HepG2 (cell line): ENCODE measurements around the gene RFX7. TPM values are rescaled to one million over a fixed set of nuclear protein-coding genes. Genes with fewer than 3 reads are reported as not detected.
A peak's percentile ranks its signal among the peaks of the same experiment; 100 is the strongest.

Experiments
- FOXA1 ChIP-seq, 2 experiments: fragments of 450-650 bp in 1 of 2; sonication (generic) in 1 of 2; formaldehyde crosslinking in 1 of 2; IDR thresholded peaks; 2 replicates each; pipeline versions ENCODE4 v1.4.0 to v1.6.1; 2016 to 2020; ENCODE audit warnings: missing genetic modification reagents in 1 of 2
- NKX3-1 ChIP-seq: sonication (generic); formaldehyde crosslinking; IDR thresholded peaks from 2 replicates; pipeline ENCODE4 v1.5.0; 2020; ENCODE audit warnings: missing genetic modification reagents
- ZFP62 ChIP-seq: sonication (generic); formaldehyde crosslinking; IDR thresholded peaks from 2 replicates; pipeline ENCODE4 v1.4.0; 2020; ENCODE audit warnings: missing genetic modification reagents
- ZNF33A ChIP-seq: sonication (generic); formaldehyde crosslinking; IDR thresholded peaks from 2 replicates; pipeline ENCODE4 v1.5.1; 2020; ENCODE audit warnings: missing genetic modification reagents, mild to moderate bottlenecking, moderate library complexity, borderline replicate concordance
- ZNF670 ChIP-seq: sonication (generic); formaldehyde crosslinking; IDR thresholded peaks from 2 replicates; pipeline ENCODE4 v1.8.0; 2022; ENCODE audit warnings: mild to moderate bottlenecking, missing genetic modification reagents, borderline replicate concordance
- polyA plus RNA-seq, 8 experiments: library from polyadenylated mRNA; depleted of rRNA in 3 of 8; stranded (reverse) in 7 of 8; unstranded in 1 of 8; fragments of >200 nt; fragmentation: Illumina TruSeq in 4 of 8; extraction: Trizol in 4 of 8; gene quantifications; 2 replicates each; pipeline versions ENCODE4 v1.2.1 to v1.2.3, GENCODE V29; 2011 to 2016; ENCODE audit warnings: low read depth in 4 of 8, missing spikeins in 1 of 8, mixed read lengths in 1 of 8; ENCODE audit not compliant: insufficient read depth in 1 of 8
- total RNA-seq, 5 experiments: library from RNA; depleted of rRNA; stranded (reverse); fragments of >200 nt; fragmentation: Illumina TruSeq; extraction: Trizol; gene quantifications; 2 replicates each; pipeline ENCODE4 v1.2.3, GENCODE V29; 2016; ENCODE audit warnings: low read depth in 1 of 5
- TF ChIP-seq, protein P1 (sequence below): sonication (generic); formaldehyde crosslinking; IDR thresholded peaks from 2 replicates; pipeline ENCODE4 v1.4.0; 2020; ENCODE audit warnings: mild to moderate bottlenecking, missing genetic modification reagents
- TF ChIP-seq, protein P2 (sequence below): sonication (generic); formaldehyde crosslinking; IDR thresholded peaks from 2 replicates; pipeline ENCODE4 v1.5.1; 2020; ENCODE audit warnings: missing genetic modification reagents, mild to moderate bottlenecking, borderline replicate concordance
- TF ChIP-seq, protein P3 (sequence below): sonication (generic); formaldehyde crosslinking; IDR thresholded peaks from 2 replicates; pipeline ENCODE4 v1.5.0; 2020; ENCODE audit warnings: mild to moderate bottlenecking, missing genetic modification reagents, borderline replicate concordance
- TF ChIP-seq, protein P4 (sequence below): IDR thresholded peaks from 2 replicates; pipeline ENCODE4 v1.6.1; 2016; ENCODE audit warnings: control low read depth
- TF ChIP-seq, protein P5 (sequence below): sonication (generic); formaldehyde crosslinking; IDR thresholded peaks from 2 replicates; pipeline ENCODE4 v1.5.1; 2020; ENCODE audit warnings: mild to moderate bottlenecking, missing genetic modification reagents, moderate library complexity
- TF ChIP-seq, protein P6 (sequence below), 2 experiments: sonication (generic) in 1 of 2; formaldehyde crosslinking in 1 of 2; IDR thresholded peaks; 2 replicates each; pipeline versions ENCODE4 v1.4.0 to v1.6.1; 2016 to 2020; ENCODE audit warnings: borderline replicate concordance in 1 of 2, low read depth in 1 of 2, mild to moderate bottlenecking in 1 of 2, missing genetic modification reagents in 1 of 2

Gene RFX7
- total and polyA plus RNA-seq, 2 of the 13 experiments (the other 11 are each of a cell fraction or from before 2014, with no cell fraction given): 8.5 to 10.4 TPM

DNA sequence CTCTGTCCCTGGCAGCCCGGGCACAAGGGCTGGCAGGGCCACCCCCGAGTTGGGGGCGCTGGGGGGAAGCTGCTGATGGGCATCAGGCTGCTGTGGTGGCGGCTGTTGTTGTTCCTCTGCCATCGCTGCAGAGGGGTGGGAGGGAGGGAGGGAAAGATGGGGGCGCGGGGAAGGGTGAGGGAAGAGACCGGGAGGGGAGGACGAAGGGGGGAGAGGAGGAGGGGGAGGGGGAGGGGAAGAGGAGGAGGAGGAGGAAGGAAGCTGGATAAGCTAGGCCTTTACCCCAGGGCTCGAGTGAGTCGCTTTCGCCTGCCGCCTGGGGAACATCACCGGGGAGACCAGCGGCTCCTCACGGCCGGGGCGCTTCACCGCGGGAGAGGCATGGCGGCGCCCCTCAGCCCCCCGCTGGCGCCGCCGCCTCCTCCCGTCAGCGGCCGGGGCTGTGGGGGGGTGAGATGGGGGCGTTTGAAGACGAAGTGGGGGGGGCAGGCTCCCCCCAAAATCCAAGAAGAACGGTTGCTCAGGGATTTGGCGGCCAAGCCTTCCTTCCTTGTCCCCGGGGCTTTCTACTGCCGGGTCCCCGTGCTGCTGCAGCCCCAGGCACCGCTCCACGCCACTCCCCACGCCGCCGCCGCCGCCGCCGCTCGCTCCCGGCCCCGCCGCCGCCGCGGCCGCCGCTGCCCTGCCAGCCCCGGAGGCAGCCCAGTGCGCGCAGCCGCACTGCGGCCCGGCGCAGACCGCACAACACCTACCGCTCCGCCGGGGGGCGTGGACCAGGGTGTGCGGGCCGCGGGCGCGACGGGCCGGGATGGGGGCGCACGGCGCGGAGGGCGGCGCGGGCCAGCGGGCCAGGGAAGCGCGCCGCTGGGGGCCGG, at the start of gene RFX7 (continued):
- TF ChIP-seq FOXA1 (IDR thresholded peaks at IDR 0.05) (no peak), FOXA1 (CRISPR knock-in tag; IDR thresholded peaks at IDR 0.05) (no peak), ZFP62 (CRISPR knock-in tag) (no peak), ZNF33A (no peak), NKX3-1 (CRISPR knock-in tag) (no peak), ZNF670 (CRISPR knock-in tag) (no peak)
- TF ChIP-seq, protein P1, sequence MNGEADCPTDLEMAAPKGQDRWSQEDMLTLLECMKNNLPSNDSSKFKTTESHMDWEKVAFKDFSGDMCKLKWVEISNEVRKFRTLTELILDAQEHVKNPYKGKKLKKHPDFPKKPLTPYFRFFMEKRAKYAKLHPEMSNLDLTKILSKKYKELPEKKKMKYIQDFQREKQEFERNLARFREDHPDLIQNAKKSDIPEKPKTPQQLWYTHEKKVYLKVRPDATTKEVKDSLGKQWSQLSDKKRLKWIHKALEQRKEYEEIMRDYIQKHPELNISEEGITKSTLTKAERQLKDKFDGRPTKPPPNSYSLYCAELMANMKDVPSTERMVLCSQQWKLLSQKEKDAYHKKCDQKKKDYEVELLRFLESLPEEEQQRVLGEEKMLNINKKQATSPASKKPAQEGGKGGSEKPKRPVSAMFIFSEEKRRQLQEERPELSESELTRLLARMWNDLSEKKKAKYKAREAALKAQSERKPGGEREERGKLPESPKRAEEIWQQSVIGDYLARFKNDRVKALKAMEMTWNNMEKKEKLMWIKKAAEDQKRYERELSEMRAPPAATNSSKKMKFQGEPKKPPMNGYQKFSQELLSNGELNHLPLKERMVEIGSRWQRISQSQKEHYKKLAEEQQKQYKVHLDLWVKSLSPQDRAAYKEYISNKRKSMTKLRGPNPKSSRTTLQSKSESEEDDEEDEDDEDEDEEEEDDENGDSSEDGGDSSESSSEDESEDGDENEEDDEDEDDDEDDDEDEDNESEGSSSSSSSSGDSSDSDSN (CRISPR knock-in tag): peak; percentile 57
- TF ChIP-seq, protein P2, sequence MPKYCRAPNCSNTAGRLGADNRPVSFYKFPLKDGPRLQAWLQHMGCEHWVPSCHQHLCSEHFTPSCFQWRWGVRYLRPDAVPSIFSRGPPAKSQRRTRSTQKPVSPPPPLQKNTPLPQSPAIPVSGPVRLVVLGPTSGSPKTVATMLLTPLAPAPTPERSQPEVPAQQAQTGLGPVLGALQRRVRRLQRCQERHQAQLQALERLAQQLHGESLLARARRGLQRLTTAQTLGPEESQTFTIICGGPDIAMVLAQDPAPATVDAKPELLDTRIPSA (CRISPR knock-in tag): no peak
- TF ChIP-seq, protein P3, sequence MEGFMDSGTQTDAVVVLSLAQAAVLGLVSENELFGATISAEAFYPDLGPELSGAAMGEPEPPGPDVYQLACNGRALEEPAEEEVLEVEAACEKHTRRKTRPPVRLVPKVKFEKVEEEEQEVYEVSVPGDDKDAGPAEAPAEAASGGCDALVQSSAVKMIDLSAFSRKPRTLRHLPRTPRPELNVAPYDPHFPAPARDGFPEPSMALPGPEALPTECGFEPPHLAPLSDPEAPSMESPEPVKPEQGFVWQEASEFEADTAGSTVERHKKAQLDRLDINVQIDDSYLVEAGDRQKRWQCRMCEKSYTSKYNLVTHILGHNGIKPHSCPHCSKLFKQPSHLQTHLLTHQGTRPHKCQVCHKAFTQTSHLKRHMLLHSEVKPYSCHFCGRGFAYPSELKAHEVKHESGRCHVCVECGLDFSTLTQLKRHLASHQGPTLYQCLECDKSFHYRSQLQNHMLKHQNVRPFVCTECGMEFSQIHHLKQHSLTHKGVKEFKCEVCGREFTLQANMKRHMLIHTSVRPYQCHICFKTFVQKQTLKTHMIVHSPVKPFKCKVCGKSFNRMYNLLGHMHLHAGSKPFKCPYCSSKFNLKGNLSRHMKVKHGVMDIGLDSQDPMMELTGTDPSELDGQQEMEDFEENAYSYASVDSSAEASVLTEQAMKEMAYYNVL (CRISPR knock-in tag): no peak
- TF ChIP-seq, protein P4, sequence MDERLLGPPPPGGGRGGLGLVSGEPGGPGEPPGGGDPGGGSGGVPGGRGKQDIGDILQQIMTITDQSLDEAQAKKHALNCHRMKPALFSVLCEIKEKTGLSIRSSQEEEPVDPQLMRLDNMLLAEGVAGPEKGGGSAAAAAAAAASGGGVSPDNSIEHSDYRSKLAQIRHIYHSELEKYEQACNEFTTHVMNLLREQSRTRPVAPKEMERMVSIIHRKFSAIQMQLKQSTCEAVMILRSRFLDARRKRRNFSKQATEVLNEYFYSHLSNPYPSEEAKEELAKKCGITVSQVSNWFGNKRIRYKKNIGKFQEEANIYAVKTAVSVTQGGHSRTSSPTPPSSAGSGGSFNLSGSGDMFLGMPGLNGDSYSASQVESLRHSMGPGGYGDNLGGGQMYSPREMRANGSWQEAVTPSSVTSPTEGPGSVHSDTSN: no peak
- TF ChIP-seq, protein P5, sequence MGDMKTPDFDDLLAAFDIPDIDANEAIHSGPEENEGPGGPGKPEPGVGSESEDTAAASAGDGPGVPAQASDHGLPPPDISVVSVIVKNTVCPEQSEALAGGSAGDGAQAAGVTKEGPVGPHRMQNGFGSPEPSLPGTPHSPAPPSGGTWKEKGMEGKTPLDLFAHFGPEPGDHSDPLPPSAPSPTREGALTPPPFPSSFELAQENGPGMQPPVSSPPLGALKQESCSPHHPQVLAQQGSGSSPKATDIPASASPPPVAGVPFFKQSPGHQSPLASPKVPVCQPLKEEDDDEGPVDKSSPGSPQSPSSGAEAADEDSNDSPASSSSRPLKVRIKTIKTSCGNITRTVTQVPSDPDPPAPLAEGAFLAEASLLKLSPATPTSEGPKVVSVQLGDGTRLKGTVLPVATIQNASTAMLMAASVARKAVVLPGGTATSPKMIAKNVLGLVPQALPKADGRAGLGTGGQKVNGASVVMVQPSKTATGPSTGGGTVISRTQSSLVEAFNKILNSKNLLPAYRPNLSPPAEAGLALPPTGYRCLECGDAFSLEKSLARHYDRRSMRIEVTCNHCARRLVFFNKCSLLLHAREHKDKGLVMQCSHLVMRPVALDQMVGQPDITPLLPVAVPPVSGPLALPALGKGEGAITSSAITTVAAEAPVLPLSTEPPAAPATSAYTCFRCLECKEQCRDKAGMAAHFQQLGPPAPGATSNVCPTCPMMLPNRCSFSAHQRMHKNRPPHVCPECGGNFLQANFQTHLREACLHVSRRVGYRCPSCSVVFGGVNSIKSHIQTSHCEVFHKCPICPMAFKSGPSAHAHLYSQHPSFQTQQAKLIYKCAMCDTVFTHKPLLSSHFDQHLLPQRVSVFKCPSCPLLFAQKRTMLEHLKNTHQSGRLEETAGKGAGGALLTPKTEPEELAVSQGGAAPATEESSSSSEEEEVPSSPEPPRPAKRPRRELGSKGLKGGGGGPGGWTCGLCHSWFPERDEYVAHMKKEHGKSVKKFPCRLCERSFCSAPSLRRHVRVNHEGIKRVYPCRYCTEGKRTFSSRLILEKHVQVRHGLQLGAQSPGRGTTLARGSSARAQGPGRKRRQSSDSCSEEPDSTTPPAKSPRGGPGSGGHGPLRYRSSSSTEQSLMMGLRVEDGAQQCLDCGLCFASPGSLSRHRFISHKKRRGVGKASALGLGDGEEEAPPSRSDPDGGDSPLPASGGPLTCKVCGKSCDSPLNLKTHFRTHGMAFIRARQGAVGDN: peak; percentile 43
- TF ChIP-seq, protein P6, sequence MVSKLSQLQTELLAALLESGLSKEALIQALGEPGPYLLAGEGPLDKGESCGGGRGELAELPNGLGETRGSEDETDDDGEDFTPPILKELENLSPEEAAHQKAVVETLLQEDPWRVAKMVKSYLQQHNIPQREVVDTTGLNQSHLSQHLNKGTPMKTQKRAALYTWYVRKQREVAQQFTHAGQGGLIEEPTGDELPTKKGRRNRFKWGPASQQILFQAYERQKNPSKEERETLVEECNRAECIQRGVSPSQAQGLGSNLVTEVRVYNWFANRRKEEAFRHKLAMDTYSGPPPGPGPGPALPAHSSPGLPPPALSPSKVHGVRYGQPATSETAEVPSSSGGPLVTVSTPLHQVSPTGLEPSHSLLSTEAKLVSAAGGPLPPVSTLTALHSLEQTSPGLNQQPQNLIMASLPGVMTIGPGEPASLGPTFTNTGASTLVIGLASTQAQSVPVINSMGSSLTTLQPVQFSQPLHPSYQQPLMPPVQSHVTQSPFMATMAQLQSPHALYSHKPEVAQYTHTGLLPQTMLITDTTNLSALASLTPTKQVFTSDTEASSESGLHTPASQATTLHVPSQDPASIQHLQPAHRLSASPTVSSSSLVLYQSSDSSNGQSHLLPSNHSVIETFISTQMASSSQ (IDR thresholded peaks at IDR 0.05; ENCODE audit: low read depth): no peak
- TF ChIP-seq, protein P6 (CRISPR knock-in tag; IDR thresholded peaks at IDR 0.05; ENCODE audit: borderline replicate concordance): no peak
